Activated CD4-positive, alpha-beta T cell treated with anti-CD3 and anti-CD28 coated beads, Interleukin-2, amount 10 ng/mL, durations not matched to agents 7 days and 5 days (primary cell): Measurements from ENCODE around the gene PPM1F. TPM values are rescaled to one million over a fixed set of nuclear protein-coding genes. Genes with fewer than 3 reads are reported as not detected.
A peak's percentile ranks its signal among the peaks of the same experiment; 100 is the strongest.

Source experiments
- CTCF ChIA-PET: fragments of 350-600 bp; sonication (Branson Sonifier 250); formaldehyde crosslinking; loops from one replicate; lab custom pipeline; 2021; ENCODE audit warnings: antibody characterized with exemption; lab: Charles Lee
- POLR2A ChIA-PET: fragments of 350-600 bp; sonication (Branson Sonifier 250); formaldehyde crosslinking; loops from one replicate; lab custom pipeline; 2021; ENCODE audit warnings: antibody characterized with exemption; lab: Charles Lee
- DNase-seq: peaks from one replicate; pipeline ENCODE4 v3.0.0-alpha.2; 2020
- H3K27ac Mint-ChIP-seq: one replicate; pipeline ENCODE4 v1.8.0; 2021; ENCODE audit warnings: mild to moderate bottlenecking, moderate library complexity, mixed read lengths
- H3K27me3 Mint-ChIP-seq: one replicate; pipeline ENCODE4 v1.8.0; 2021; ENCODE audit warnings: mixed read lengths
- H3K36me3 Mint-ChIP-seq: one replicate; pipeline ENCODE4 v1.8.0; 2021; ENCODE audit warnings: low read depth, mixed read lengths
- H3K4me1 Mint-ChIP-seq: one replicate; pipeline ENCODE4 v1.8.0; 2021; ENCODE audit warnings: mixed read lengths
- H3K4me3 Mint-ChIP-seq: one replicate; pipeline ENCODE4 v1.8.0; 2021; ENCODE audit warnings: mild to moderate bottlenecking, moderate library complexity, mixed read lengths
- H3K9me3 Mint-ChIP-seq: one replicate; pipeline ENCODE4 v1.8.0; 2021; ENCODE audit warnings: mixed read lengths
- total RNA-seq, 2 experiments: library from RNA; stranded (reverse); gene quantifications; one replicate each; pipeline ENCODE4 v1.2.3, GENCODE V29; 2021

Gene PPM1F, protein sequence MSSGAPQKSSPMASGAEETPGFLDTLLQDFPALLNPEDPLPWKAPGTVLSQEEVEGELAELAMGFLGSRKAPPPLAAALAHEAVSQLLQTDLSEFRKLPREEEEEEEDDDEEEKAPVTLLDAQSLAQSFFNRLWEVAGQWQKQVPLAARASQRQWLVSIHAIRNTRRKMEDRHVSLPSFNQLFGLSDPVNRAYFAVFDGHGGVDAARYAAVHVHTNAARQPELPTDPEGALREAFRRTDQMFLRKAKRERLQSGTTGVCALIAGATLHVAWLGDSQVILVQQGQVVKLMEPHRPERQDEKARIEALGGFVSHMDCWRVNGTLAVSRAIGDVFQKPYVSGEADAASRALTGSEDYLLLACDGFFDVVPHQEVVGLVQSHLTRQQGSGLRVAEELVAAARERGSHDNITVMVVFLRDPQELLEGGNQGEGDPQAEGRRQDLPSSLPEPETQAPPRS
- 10 to 100 TPM; 15.1 to 20.4 TPM for total RNA-seq

DNA sequence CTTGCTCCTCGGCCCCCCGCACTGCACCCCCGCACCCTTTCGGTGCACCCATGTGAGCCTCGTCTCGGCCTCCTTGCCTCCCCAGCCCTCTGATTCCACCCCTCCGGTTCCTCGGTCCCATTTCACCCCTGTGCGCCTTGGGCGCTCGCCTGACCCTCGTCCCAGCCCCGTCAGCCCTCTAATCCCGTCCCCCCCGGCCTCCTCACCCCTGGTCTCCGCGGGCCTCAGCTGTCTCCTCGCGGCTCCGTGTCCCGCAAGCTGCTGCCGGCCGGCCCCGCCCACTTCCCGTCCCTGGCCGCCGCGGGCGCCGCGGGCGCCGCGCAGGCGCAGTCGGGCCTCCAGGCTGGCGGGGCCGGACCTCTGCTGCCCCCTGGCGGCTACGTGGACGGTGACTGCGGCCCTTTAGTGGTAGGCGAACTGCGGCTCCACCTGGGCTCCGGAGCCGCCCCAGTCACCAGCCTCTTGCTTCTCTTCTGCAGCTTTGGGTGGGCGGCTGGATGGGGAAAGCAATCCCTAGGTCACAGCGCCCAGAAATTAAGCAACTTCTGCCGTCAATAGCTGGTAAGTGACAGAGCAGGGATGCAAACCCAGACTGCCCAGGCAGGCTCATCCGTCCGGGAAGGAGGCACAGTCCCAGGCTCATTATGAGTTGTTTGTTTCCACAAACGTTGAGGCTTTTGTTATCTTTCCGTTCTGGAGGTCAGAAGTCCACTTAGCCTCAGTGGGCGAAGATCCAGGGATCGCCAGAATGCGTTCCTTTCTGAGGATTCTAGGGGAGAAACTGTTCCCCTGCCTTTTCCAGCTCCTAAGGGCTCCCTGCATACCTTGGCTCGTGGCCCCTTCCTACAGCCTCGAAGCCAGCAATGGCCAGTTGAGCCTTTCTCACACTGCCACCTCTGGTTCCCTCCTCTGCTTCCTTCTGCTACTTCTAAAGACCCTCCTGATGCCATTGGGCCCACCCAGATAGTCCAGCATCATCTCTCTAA is at the start of gene PPM1F:
Gene PPM1F (minus strand): TSS at position 263 of the 986 bp plus-strand sequence. CDS start 6,800 bp downstream, outside the sequence.
- ChIA-PET POLR2A (no interaction called here), CTCF (interaction anchor here (0.6 to 5.7 kb wide), 18 partner anchors 9 to 314 kb away, joined by 3 to 73 read pairs (median 5); partner anchors contain the start of gene MAPK1)
- peak; percentile 87 for DNase-seq
- no peaks in the 10 kb centered on the region for H3K27me3 Mint-ChIP-seq
- peak within 1 kb of the TSS; percentile 63 for H3K27ac Mint-ChIP-seq
- H3K9me3 Mint-ChIP-seq, result no peaks in the 10 kb centered on the region
- H3K4me3 Mint-ChIP-seq, result peak within 1 kb of the TSS; percentile 78
- H3K4me1 Mint-ChIP-seq, result peaks cover 13% of the 10 kb centered on the region
- peaks cover 3% of the 10 kb centered on the region for H3K36me3 Mint-ChIP-seq

DNA sequence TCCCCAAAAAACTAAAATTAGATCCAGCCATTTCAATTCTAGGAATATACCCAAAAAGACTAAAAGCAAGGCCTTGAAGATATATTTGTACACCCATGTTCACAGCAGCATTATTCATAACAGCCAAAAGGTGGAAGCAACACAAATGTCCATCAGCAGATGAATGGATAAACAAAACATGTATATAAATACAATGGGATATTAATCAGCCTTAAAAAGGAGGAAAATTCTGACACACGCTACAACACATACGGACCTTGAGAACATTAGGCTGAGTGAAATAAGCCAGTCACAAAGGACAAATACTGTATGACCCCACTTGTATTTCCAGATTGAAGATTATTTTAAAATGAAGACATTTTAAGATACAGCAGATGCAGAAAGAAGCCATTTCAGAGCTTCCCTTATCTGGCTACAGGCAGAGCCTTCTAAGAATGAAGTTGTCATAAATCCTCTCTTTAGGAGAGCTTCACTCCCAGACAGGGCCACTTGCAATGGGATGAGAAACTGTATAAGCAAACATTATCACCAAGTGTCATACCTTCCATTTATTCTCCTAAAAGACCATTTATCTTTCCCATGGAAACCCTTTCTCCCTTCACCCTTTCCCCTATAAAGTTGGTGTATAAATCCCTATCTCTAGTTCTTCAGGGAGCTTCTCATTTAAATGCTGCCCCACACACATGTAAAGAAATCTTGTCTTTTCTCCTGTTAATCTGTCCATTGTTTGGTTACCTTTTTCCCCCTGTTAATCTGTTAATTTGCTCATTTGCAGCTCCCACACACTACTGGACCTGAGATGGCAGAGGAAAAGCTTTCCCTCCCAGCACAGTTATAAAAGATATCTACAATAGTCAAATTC is 49.2 kb upstream of the PPM1F start:
- Mint-ChIP-seq H3K4me3 (no peak overlapping the region), H3K4me1 (no peaks in the 10 kb centered on the region), H3K27me3 (peaks cover 16% of the 10 kb centered on the region), H3K36me3 (no peaks in the 10 kb centered on the region), H3K9me3 (no peaks in the 10 kb centered on the region), H3K27ac (no peak overlapping the region)
- CTCF ChIA-PET, result no interaction called here
- DNase-seq, result no peak
- POLR2A ChIA-PET, result no interaction called here

DNA sequence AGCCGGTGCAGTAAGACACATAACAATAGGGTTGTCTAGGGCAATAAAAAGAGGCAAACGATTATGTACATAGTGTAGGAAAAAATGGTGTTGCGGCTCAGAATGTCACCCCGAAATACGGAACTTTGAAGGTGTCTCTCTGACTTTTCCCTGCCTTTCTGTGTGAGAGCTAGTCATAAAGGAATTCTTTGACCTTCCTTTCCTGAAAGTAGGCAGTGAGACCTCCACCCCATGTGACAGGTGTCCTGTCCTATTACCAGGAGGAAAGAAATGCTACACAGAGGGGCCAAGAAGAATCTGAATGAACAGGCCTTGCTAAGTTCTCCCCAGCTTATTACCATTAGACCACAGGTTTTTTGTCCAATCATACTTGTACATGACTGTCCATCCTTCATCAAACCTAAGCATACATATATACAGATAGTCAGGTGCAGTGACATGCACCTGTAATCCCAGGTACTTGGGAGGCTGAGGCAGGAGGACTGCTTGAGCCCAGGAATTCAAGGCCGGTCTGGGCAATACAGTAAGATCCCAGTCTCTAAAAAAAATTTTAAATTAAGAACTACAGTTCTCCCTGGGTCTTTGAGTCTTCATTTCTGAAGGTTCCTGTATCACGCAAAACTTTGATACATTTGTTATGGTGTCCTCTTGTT is 46.1 kb upstream of the PPM1F start:
- H3K9me3 Mint-ChIP-seq, result no peaks in the 10 kb centered on the region
- no peak overlapping the region for H3K4me3 Mint-ChIP-seq
- no peak for DNase-seq
- H3K4me1 Mint-ChIP-seq, result no peaks in the 10 kb centered on the region
- POLR2A ChIA-PET, result no interaction called here
- CTCF ChIA-PET, result interaction anchor here (0.6 kb wide), 1 partner anchor 47 kb away, joined by 3 read pairs; no protein-coding TSS in a partner anchor
- no peak overlapping the region for H3K27ac Mint-ChIP-seq
- H3K27me3 Mint-ChIP-seq, result peaks cover 16% of the 10 kb centered on the region
- no peaks in the 10 kb centered on the region for H3K36me3 Mint-ChIP-seq

DNA sequence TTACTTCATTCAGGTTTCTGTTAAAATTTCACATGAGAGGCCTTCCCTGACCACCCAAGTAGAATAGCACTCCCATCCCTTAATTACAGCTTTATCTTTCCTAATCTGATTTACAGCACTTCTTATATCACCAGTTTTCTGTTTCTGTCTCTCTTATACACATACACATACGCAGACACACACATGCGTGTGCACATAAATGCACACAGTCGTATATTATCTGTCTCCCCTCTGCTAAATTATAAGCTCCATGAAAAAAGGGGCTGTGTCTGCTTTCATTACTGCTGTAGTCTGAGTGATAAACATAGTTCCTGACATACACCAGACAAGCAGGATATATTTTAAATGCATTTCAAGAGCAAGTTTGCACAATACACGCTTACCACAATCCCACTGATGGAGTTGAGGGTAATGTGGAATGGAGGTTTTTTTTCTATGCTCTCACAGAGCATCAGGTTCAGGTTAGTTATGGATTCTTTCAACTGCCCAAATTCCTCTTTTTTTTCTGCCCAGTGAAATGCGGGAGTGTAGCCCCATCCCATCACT is 43.6 kb upstream of the PPM1F start:
- Mint-ChIP-seq H3K9me3 (no peaks in the 10 kb centered on the region), H3K27me3 (peaks cover 7% of the 10 kb centered on the region), H3K27ac (no peak overlapping the region), H3K36me3 (no peaks in the 10 kb centered on the region), H3K4me1 (no peaks in the 10 kb centered on the region), H3K4me3 (no peak overlapping the region)
- ChIA-PET POLR2A (no interaction called here), CTCF (interaction anchor here (0.5 to 1.5 kb wide), 2 partner anchors 11 to 12 kb away, joined by 3 read pairs; no protein-coding TSS in a partner anchor)
- DNase-seq, result no peak

DNA sequence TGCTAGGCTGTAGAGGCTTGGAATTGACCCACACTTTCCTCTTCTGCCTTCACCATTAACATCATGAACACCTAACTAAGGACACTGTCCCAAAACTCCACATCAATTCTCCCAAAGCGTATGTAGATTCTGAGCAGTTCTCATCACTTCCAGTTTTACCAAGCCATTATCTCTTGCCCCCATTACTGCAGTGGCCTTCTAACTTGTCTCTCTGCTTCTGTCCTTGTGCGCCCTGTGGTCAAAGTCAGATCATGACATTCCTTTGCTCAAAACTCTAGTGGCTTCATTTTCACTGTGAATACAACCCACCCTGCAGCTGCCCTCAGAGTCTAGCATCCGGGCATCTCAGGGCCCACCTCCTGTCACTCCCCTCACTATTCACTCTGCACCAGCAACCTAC is 43.0 kb upstream of the PPM1F start:
- H3K4me3 Mint-ChIP-seq, result no peak overlapping the region
- CTCF ChIA-PET, result interaction anchor here (0.5 to 1.5 kb wide), 2 partner anchors 11 to 12 kb away, joined by 3 read pairs; no protein-coding TSS in a partner anchor
- DNase-seq, result no peak

DNA sequence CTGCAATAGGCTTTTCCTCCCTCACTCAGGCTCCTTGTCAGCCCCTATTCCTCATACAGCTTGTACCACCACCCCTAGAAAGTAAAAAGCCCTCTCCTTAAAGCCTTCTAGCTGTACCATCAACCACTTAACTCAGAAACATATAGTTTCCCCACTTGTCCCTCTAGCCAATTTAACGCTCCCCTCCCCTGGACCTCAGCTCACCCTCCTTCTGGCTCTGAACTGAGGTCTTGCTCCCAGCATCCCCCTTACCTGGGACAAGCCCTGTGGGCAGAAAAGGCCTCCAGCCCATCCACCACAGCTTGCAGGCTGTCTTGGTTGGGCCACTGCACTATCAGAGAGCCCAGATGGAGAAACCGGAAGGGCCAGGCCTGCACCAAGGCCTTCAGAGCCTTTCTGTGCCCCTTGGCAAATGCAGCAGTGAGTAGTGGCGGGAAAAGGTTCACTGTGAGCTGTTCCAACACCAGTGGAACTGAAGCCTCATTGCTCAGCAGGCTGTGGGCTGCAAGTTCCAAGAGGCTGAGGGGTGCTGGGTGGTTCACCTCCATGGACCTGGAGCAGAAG is 42.3 kb upstream of the PPM1F start:
- no peak overlapping the region for H3K27ac Mint-ChIP-seq
- H3K4me3 Mint-ChIP-seq, result no peak overlapping the region
- no peaks in the 10 kb centered on the region for H3K36me3 Mint-ChIP-seq
- CTCF ChIA-PET, result no interaction called here
- H3K27me3 Mint-ChIP-seq, result peaks cover 1% of the 10 kb centered on the region
- no peaks in the 10 kb centered on the region for H3K9me3 Mint-ChIP-seq
- DNase-seq, result no peak
- POLR2A ChIA-PET, result no interaction called here
- no peaks in the 10 kb centered on the region for H3K4me1 Mint-ChIP-seq

More for the DNA sequence above, 43.0 kb upstream of the PPM1F start:
- Mint-ChIP-seq H3K36me3 (no peaks in the 10 kb centered on the region), H3K9me3 (no peaks in the 10 kb centered on the region), H3K4me1 (no peaks in the 10 kb centered on the region), H3K27me3 (peaks cover 5% of the 10 kb centered on the region), H3K27ac (no peak overlapping the region)
- POLR2A ChIA-PET, result no interaction called here

DNA sequence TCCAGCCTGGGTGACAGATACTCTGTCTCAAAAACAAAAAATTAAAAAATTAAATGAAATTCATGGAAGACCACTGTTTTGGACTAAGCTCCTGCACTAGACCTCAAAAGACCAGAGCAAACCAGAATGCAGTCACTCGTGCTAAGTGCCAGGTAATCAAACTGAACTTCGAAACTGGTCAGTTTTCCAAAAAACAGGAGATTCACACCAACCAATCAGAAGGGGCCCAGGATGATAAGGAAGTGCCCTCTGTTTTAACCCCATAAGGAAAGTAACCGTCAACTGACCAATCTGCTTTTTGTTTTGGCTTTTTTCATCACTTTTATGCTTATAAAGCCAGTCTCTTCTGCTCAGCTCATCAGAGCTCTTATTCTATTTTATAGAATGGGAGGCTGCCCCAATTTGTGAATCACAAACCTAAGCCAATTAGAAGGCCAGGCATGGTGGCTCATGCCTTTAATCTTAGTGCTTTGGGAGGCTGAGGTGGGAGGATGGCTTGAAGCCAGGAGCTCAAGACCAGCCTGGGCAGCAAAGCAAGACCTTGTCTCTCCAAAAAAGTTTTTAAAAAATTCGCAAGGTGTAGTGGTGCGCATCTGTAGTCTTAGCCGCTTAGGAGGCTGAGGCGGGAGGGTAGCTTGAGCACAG is 40.1 kb upstream of the PPM1F start:
- no peak for DNase-seq
- H3K27ac Mint-ChIP-seq, result no peak overlapping the region
- ChIA-PET POLR2A (no interaction called here), CTCF (interaction anchor here (1.3 kb wide), 1 partner anchor 8 kb away, joined by 4 read pairs; no protein-coding TSS in a partner anchor)
- no peaks in the 10 kb centered on the region for H3K4me1 Mint-ChIP-seq
- H3K27me3 Mint-ChIP-seq, result peaks cover 1% of the 10 kb centered on the region
- H3K36me3 Mint-ChIP-seq, result no peaks in the 10 kb centered on the region
- no peak overlapping the region for H3K4me3 Mint-ChIP-seq
- H3K9me3 Mint-ChIP-seq, result no peaks in the 10 kb centered on the region

DNA sequence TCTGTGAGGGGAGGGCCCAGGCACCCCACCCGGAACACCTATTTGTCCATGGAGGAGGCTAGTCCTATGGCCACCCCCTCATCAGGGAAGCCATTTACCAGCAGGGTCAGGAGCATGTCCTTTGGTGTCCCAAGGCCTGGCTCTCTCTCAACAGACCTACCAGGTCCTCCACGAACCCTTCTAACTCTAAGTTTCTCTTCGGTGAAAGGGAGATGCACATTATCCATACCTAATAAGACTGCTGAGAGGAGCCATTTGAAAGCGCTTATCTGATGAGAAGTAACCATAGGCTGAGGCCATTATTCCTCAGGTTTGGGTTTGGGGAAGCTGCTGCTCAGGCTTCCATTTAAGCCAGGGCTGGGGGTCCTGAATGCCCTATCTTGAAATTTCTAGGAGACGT is 39.1 kb upstream of the PPM1F start:
- peaks cover 1% of the 10 kb centered on the region for H3K27me3 Mint-ChIP-seq
- CTCF ChIA-PET, result interaction anchor here (1.3 kb wide), 1 partner anchor 9 kb away, joined by 4 read pairs; no protein-coding TSS in a partner anchor
- POLR2A ChIA-PET, result no interaction called here
- no peaks in the 10 kb centered on the region for H3K36me3 Mint-ChIP-seq
- no peaks in the 10 kb centered on the region for H3K9me3 Mint-ChIP-seq
- H3K27ac Mint-ChIP-seq, result no peak overlapping the region
- no peaks in the 10 kb centered on the region for H3K4me1 Mint-ChIP-seq
- DNase-seq, result no peak
- H3K4me3 Mint-ChIP-seq, result no peak overlapping the region

DNA sequence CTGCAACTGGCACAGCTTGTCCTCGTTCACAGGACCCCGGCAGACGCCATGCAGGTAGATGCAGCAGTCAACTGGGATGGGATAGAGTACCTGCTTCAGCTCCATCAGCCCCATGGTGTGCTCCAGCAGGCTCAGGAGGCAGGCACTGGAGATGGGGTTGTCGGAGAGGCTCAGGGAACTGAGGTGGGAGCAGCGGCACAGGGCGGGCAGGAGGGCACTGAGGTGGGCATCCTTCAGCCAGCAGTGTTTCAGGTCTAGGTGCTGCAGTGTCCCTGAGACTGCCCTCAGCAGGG is 38.6 kb upstream of the PPM1F start:
- ChIA-PET CTCF (no interaction called here), POLR2A (no interaction called here)
- H3K27me3 Mint-ChIP-seq, result peaks cover 1% of the 10 kb centered on the region
- no peak overlapping the region for H3K4me3 Mint-ChIP-seq
- H3K27ac Mint-ChIP-seq, result no peak overlapping the region
- no peaks in the 10 kb centered on the region for H3K4me1 Mint-ChIP-seq
- no peaks in the 10 kb centered on the region for H3K9me3 Mint-ChIP-seq
- DNase-seq, result no peak
- H3K36me3 Mint-ChIP-seq, result no peaks in the 10 kb centered on the region

DNA sequence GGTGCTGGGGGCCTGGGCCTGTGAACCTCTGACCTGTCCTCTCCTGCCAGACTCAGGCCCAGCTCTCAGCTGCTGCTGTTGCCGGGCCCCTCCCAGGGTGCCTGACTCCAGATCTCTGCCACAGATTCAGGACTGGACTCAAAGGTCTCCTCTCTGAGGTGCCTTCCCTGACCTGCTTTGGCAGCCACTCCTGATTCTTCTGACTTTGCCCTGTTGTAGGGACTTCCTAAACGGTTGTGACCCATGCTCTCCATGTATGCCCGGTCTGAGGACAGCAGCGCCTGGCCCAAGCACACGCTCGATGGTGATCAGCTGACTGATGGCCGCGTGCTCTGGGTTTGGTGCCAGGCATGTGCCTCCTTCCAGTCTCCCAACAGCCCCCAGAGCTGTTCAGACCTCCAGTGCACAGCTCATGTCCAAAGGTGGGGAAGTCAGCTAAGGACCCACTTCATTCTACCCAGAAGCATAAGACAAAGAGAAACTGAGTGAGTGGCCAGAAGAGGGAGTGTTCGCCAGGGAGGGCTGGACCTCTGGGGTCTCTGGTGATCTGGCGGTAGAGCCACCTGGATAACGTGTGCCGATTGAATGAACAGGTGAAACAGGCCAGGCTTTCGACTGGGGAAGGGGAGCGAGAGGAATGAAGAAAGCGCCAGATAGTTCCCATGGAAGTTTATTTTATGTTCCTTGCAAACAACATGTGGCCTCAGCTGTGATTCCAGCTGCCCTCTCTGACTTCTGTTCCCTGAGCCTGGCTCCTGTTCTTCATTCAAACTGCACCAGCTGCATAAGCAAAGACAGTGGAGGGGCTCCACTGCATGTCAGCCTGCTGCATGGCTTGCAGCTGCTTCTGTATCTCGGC is 38.0 kb upstream of the PPM1F start:
- Mint-ChIP-seq H3K27me3 (peaks cover 1% of the 10 kb centered on the region), H3K4me3 (no peak overlapping the region), H3K27ac (no peak overlapping the region), H3K4me1 (no peaks in the 10 kb centered on the region), H3K9me3 (no peaks in the 10 kb centered on the region), H3K36me3 (no peaks in the 10 kb centered on the region)
- ChIA-PET POLR2A (no interaction called here), CTCF (no interaction called here)
- no peak for DNase-seq
